ENCODE measurements around the gene CLEC5A. TPM values are rescaled to one million over a fixed set of nuclear protein-coding genes. Genes with fewer than 3 reads are reported as not detected.
"Not testable (repeated sequence)": the region's sequence is repeated elsewhere in the genome, so short reads cannot be mapped to it uniquely, and the experiment has no call there.

The CLEC5A gene
- total RNA-seq, 1 experiment from 2014 or later, result not detected

- DNase-seq (ENCODE audit: low spot score), result no peak
These were observed 2.2 kb upstream of the CLEC5A start for GRCh38 chr7:141949021-141949420.

GRCh38 chr7:141945356-141945755 is 1.4 kb downstream of the CLEC5A start:
- DNase-seq (ENCODE audit: low spot score), result no peak

- no peak for DNase-seq (ENCODE audit: low spot score)
These were observed 2.0 kb downstream of the CLEC5A start for GRCh38 chr7:141944811-141945210.

GRCh38 chr7:141943846-141944245 is 2.9 kb downstream of the CLEC5A start:
- DNase-seq (ENCODE audit: low spot score), result no peak

GRCh38 chr7:141941075-141941474 is 5.7 kb downstream of the CLEC5A start:
- DNase-seq (ENCODE audit: low spot score), result no peak

GRCh38 chr7:141930211-141930610 is 16.6 kb downstream of the CLEC5A start:
- DNase-seq (ENCODE audit: low spot score), result no peak

GRCh38 chr7:141928845-141929195 is 18.0 kb downstream of the CLEC5A start:
- no peak for DNase-seq (ENCODE audit: low spot score)

- DNase-seq (ENCODE audit: low spot score), result no peak
These were observed 18.5 kb downstream of the CLEC5A start for GRCh38 chr7:141928146-141928844.

GRCh38 chr7:141920281-141920680 is 26.5 kb downstream of the CLEC5A start:
- no peak for DNase-seq (ENCODE audit: low spot score)

- DNase-seq (ENCODE audit: low spot score), result no peak
These were observed 30.7 kb downstream of the CLEC5A start, which contains the start of gene OR9A4 for GRCh38 chr7:141916099-141916498. Gene OR9A4 (plus strand): TSS chr7:141916399. CDS start chr7:141918876, 2,477 bp downstream.

- DNase-seq (ENCODE audit: low spot score), result no peak
These were observed 31.2 kb downstream of the CLEC5A start for GRCh38 chr7:141915565-141915964.

GRCh38 chr7:141911391-141911790 is 35.4 kb downstream of the CLEC5A start:
- no peak for DNase-seq (ENCODE audit: low spot score)

GRCh38 chr7:141906285-141906684 is 40.5 kb downstream of the CLEC5A start:
- no peak for DNase-seq (ENCODE audit: low spot score)

- not testable (repeated sequence) for DNase-seq (ENCODE audit: low spot score)
These were observed 47.4 kb downstream of the CLEC5A start for GRCh38 chr7:141899366-141899765.

- DNase-seq (ENCODE audit: low spot score), result no peak
These were observed 55.4 kb downstream of the CLEC5A start for GRCh38 chr7:141891336-141891735.

GRCh38 chr7:141889321-141889720 is 57.5 kb downstream of the CLEC5A start:
- DNase-seq (ENCODE audit: low spot score), result no peak

- no peak for DNase-seq (ENCODE audit: low spot score)
These were observed 62.1 kb downstream of the CLEC5A start for GRCh38 chr7:141884539-141885225.

GRCh38 chr7:141880960-141881359 is 65.8 kb downstream of the CLEC5A start:
- DNase-seq (ENCODE audit: low spot score), result no peak

- DNase-seq (ENCODE audit: low spot score), result no peak
These were observed 69.4 kb downstream of the CLEC5A start for GRCh38 chr7:141877365-141877764.
